DMS153 treated with DMSO at 0.1 percent for 48 hours (cell line): ENCODE data around the gene CENPQ.

Experiments
- DNase-seq: peaks from one replicate; lab custom pipeline; 2025; ENCODE audit not compliant: unreplicated experiment; lab: John Stamatoyannopoulos, UW

The CENPQ gene

DNA sequence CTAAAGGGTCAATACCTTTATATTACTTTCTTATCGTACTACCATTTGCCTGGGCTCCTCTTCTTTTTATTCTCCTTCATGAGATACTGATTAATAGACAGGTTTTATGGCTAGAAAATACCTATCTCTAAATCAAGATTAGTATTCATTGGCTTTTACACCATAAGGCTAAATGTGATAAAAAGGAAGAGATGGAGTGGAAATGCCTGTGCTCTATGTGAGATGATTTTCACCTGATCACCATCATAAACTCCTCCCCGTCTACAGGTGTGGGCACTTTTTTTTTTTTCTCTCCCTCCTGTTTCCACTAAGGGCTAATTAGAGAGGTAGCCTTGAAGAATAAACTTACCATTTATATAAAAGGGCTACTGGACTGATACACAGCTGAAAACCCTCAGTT is 36.5 kb downstream of the CENPQ start, which contains the start of gene GLYATL3:
TSS of gene GLYATL3 (plus strand) at position 301 of the 400 bp plus-strand sequence. CDS start 12,068 bp downstream, outside the sequence.
- no peak for DNase-seq

DNA sequence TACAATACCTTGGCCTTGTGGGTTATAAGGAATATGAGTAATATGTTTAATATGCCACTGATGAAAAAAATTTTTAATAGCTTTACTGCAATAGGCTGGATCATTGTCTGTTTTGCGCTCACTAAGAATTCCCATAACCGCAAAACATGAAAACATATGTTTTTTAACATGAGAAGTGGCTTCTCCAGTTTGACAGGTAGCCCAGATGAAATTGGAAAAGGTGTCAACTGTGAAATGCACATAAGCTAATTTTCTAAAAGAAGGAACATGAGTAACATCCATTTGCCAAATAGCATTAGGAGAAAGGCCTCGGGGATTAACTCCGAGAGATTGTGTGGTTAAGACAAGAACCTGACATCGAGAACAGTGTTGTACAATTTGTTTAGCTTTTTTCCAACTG is 41.5 kb downstream of the CENPQ start:
- DNase-seq, result no peak

DNA sequence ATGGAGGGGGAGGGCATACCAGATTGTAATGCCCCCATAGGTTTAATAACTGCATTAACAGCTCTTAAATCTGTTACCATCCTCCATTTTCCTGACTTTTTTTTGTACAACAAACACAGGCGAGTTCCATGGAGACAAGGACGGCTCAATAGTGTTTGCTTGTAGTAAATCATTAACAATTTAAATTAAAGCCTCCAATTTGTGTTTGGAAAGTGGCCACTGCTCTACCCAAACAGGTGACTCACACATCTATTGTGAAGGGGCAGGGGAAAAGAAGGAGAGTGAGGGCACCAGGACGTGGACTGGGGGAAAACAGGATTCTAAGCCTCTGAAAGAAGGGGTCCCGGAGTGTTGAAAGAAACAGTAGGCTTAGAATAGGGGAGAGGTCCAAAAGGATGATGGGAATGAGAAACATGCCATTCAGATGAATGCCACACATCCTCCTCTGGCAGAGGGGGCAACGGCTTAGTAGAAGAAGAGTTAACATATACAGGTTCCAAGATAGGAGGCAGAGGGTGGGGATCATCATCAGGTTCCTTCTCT is 43.5 kb downstream of the CENPQ start:
- no peak for DNase-seq

DNA sequence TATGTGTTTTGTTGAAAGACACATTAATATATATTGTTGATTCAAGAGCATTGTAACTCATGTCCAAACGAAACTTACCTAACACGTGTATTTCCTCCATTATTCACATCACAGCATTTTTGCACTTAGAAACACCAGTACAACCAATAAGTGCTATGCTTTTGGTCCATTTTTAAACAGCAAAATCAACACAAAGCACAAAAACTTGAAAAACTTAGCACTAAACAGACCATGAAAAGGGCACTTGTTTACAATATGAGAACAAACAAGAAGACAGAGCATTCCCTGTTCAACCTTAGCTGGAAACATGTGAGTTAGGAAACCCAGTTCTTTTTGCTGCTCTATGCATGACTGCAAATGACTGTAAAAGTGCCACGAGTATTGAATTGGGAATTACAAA is 46.2 kb downstream of the CENPQ start:
- DNase-seq, result no peak

GRCh38 chr6:49513153-49513989 is 50.2 kb downstream of the CENPQ start:
- no peak for DNase-seq

- no peak for DNase-seq
Measured at GRCh38 chr6:49514571-49515484, 51.7 kb downstream of the CENPQ start.

DNA sequence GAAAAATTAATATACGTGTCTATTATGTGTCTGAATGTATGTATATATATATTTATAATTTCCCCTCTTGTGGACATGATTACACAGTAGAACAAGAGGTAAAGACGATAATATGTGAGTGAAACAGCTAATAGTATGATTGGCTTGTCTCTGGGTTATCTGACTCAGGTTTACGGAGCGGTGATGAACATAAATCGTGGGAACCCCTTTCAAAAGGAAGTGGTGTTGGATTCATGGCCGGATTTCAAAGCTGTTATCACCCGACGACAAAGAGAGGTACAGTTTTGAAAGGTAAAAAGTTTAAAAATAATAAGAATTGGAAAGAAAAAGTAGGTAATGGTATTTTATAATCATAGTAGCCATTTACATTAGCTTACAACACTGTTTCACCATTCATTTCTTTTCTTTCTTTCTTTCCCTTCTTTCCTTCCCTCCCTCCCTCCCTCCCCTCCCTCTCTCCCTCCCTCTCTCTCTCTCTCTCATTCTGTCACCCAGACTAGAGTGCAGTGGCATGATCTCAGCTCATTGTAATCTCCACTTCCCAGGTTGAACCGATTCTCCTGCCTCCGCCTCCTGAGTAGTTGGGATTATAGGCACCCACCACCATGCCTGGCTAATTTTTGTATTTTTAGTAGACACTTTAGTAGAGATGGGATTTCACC is 52.4 kb downstream of the CENPQ start:
- no peak for DNase-seq

GRCh38 chr6:49516147-49516505 is 53.0 kb downstream of the CENPQ start:
- DNase-seq, result no peak

DNA sequence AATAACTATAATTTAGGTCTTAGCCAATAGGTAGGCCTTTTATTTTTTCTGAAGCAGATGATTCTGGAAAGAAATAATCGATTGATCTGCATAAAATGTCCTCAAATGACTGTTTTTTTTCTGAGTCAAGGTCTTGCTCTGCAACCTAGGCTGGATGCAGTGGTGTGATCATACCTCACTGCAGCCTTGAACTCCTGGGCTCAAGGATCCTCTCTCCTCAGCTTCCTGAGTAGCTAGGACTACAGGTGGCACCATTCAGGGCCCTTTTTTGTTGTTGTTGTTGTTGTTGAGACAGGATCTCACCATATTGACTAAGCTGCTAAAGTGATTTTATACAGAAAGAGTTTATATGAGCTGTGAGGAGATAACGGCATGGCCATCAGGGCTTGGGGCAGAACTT is 54.7 kb downstream of the CENPQ start:
- DNase-seq, result no peak

GRCh38 chr6:49519660-49520059 is 56.5 kb downstream of the CENPQ start:
- no peak for DNase-seq

GRCh38 chr6:49522710-49523593 is 59.8 kb downstream of the CENPQ start:
- DNase-seq, result no peak

DNA sequence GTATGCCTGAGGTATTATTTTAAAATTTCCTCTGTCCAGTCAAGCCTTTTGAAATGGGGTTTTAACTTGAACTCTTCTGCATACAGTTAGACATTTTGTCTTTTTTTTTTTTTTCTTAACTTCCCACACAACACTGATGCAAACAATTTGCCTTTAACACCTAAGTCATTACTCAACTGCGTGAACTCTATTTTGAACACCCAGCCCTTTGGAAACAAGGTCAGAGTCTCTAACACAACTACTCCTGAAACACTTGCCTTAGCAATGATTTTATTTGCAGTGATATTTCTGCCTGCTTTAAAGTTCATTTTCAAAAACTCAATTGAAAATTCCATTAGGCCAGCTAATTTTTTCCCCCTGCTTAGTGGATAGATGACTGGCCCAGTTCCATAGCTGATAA is 60.7 kb downstream of the CENPQ start:
- no peak for DNase-seq

GRCh38 chr6:49524541-49524940 is 61.4 kb downstream of the CENPQ start:
- no peak for DNase-seq

DNA sequence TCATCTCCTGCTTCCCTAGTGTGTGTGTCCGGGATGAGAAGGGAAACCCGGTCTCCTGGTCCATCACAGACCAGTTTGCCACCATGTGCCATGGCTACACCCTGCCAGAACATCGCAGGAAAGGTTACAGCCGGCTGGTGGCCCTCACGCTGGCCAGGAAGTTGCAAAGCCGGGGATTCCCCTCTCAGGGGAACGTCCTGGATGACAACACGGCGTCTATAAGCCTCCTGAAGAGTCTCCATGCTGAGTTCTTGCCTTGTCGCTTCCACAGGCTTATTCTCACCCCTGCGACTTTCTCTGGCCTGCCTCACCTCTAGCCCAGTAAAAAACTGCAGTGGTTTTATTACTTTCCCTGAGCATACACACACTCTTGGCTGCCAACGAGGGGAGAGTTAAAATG is 63.4 kb downstream of the CENPQ start:
- DNase-seq, result no peak

DNA sequence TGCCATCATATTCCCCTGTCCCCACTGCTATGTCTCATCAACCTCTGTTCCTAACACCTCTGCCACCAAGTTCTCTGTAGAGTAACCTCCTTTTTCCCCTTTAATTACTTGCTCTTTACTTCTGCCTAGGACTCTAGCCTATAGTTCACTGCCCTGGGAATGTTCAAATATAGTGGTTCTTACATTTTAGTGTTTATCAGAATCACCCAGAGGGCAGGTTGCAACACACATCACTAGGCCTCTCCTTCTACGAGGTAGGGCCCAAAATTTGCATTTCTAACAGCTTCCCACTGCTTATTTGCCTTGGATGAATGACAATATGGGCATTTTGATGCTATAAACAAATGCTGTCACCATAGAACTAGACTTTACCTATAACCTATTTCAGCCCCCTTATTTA is 64.2 kb downstream of the CENPQ start:
- DNase-seq, result no peak

GRCh38 chr6:49528571-49528970 is 65.4 kb downstream of the CENPQ start:
- no peak for DNase-seq

- DNase-seq, result no peak
Measured at GRCh38 chr6:49530141-49530776, 67.1 kb downstream of the CENPQ start.

- peak; percentile 53 for DNase-seq
Measured at GRCh38 chr6:49531774-49532569, 68.8 kb downstream of the CENPQ start.

GRCh38 chr6:49535795-49536194 is 72.6 kb downstream of the CENPQ start:
- DNase-seq, result no peak
